GM18519 (cell line): ENCODE data around the gene PTPRN2.

ENCODE experiments used
- ATAC-seq: cut with Tn5 transposase; IDR thresholded peaks from one replicate; pipeline ENCODE4 v1.9.1; 2021; ENCODE audit warnings: mild to moderate bottlenecking, moderate library complexity; ENCODE audit not compliant: unreplicated experiment, low FRiP score

PTPRN2 gene

DNA sequence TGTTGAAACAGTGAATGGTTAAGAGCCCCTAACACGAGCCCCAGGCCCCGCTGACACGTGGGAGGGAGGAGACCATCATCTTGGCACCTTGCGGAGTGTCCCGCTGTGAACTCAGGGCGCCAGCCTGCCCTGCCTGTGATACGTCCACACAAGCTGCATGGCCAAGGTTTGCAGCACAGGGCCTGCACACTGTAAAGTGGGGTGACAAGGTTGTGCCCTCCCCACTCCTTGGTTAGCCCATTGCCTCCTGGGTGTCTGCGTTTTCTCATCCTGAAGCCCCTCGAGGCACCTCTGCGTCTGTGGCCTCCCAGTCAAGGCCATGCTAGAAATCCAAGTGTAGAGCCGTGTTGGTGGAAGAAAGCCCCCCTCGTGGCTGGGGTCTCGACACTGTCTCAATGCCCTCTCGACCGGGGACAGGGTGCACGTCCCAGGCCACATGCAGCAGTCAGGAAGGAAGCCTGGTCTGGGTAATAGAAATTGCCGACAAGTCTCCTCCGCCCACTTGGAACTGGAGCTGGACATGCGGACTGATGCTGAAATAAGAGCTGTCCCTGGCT is 1058.8 kb downstream of the PTPRN2 start:
- no peak for ATAC-seq

DNA sequence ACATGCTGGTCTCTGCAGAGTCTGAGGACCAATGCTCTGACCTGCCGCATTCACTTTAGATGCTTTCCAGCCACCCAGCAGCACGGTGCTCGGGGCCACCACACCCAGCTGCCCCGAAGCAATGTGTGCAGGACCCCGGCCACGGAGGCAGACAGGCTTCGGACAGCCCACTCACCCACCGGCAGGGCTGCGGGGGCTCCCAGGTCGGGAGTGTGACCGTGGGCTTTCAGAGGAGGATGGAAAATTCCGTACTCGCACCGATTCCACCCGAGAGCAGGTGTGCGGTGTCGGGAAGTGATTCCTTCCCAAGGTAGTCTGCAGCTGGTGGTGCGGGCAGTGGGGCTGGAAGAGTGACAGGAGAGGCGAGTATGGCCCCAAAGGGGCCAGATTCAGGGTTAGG is 1059.9 kb downstream of the PTPRN2 start:
- no peak for ATAC-seq

DNA sequence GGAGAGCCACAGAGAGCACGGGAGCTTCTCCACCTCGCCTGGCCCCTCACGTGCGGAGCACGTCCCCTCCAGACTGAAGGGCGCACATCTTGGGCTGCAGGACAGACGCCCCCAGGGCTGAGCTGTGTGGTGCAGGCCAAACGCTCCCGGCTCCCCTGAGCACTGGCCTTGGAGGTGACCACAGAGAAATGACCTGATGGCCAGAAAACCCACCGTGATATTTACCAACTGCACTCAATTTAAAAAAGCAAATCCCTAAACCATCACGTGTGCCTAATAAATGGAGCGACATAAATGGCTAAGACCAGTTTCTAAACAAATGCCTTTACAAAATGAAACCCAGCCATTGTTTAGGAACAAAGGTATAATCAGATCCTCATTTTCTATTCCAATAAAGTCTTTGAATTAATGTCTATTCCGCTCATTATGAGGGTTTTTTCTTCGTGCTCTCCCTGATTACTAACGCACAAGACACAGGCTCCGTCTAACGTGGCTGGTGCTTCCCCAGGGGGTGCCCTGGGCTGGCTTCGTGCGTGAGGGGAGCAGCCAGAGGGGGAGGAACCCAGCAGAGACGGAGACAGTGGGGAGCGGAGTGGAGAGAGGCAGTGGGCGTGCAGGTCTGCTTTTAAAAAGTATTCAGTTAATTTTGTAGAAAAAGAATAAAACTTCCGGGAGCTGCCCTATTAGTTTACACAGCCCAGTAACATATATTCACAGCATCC is 1060.5 kb downstream of the PTPRN2 start:
- no peak for ATAC-seq

DNA sequence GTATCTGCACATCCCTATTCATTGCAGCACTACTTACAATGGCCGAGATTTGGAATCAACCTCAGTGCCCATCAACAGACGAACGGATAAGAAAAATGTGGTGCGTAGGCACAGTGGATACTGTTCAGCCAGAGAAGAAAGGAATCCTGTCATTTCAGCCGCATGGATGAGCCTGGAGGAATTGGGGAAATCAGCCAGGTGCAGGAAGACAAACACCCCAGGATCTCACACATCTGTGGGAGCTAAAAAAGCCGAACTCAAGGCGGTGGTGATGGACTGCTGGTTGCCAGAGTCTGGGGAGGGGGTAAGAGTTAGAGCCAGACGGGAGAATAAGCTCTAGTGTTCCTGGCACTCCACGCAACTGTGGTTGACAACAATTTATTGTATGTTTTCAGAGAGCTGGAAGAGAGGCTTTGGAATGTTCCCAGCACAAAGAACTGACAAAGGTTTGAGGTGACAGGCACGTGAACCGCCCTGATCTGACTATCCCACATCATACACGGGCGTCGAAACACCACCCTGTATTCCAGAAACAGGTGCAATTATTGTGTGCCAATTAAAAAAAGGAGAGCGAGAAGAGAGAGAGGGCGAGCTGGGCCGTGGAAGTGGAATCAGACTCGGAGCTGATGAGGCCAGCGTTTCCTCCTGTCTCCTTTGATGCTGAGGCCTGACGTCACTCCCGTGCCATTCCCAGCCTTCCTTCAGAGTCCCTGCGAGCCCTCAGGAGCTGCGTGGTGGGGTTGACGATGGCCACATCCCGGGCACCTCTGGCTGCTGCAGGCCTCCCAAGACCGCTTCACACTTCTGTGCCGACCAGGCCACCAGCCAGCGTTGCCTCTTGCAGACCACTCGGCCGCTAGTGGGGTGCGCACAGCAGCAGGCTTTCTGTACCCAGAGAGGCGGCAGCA is 1061.4 kb downstream of the PTPRN2 start:
- no peak for ATAC-seq

DNA sequence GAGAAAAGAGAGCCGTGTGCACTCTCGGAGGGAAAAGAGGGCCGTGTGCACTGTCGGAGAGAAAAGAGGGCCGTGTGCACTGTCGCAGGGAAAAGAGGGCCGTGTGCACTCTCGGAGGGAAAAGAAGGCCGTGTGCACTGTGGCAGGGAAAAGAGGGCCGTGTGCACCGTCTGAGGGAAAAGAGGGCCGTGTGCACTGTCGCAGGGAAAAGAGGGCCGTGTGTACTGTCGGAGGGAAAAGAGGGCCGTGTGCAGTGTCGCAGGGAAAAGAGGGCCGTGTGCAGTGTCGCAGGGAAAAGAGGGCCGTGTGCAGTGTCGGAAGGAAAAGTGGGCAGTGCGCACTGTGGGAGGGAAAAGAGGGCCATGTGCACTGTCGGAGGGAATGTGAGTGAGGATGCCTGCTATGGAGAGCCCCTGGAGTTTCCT is 1062.1 kb downstream of the PTPRN2 start:
- ATAC-seq: no peak

DNA sequence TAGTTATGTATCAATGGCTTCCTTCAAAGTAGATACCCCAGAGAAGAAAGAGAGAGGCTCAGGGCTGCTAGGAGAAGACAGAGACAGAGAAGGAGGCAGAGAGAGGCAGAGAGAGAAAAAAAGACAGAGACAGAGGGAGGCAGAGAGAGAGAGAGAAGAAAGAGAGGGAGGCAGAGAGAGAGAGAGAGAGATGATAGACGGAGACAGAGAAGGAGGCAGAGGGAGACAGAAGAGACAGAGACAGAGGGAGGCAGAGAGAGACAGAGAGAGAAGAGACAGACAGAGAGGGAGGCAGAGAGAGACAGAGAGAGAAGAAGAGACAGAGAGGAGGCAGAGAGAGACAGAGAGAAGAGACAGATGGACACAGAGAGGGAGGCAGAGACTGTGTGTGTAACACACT is 1062.9 kb downstream of the PTPRN2 start:
- ATAC-seq: no peak

DNA sequence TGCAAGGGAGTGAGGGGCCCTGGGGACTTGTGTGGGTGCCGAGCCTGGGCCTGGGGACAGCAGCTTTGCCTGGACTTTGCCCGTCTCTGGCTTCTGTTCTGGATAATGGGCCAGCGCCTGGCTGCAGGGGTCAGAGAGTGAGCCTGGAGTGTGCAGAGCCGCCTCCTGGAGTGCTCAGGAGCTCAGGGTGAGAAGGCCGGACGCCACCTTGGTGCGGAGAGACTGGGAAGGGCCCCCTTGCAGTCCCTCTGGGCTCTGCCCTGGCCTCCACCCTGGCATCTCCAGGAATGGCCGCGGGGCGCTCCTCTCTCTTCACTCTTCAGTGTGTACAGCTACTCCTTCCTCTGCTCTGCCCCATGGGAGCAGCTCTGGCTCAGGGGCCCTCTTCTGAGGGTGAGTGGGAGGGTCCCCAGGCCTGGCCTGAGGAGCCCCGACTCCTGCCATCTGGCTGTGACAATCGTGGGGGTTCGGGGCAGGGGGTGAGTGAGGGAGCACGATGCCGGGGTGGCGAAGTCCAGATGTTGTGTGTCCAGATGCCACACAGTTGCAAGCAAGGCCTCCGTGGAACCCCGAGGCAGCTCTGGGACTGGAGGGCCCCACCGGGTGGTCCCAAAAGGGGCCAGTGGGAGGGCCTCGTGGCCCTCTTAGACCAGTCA is 1063.7 kb downstream of the PTPRN2 start:
- ATAC-seq: no peak

DNA sequence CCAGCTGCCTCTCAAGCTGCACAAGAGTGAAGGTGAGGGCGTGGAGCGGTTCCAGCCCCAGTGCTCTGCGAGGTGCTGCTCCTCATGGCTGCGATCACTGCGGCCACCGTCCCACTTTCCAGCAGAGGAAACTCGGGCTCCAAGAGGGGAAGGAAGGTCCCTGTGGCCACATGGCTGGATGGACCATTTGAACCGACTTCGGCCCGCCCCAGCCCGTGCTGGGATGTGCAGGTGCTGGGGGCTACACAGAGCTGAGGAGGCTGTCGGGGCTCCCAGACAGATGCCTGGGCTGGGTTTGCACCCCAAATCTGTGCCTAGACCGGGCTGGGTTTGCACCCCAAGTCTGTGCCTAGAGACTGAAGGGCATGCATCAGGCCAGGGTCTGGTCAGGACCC is 1064.3 kb downstream of the PTPRN2 start:
- ATAC-seq: no peak

DNA sequence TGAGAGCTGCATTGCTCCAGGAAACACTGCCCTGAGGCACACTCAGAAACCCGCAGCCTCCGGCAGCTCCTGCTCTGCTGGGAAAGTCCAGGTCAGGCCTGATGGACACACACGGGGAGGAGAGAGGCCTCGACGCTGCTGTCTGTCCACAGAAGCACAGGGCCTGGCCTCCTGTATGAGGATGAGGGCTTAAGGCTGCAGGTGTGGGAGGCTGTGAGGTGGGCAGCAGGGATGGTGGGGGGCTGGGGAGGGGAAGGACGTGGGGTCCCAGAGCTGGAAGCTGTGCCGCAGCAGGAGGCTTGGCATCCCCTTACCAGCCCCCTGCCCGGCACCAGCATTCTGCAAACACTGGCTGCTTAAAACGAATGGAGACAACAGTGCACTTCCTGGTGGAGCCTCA is 1064.7 kb downstream of the PTPRN2 start:
- no peak for ATAC-seq

DNA sequence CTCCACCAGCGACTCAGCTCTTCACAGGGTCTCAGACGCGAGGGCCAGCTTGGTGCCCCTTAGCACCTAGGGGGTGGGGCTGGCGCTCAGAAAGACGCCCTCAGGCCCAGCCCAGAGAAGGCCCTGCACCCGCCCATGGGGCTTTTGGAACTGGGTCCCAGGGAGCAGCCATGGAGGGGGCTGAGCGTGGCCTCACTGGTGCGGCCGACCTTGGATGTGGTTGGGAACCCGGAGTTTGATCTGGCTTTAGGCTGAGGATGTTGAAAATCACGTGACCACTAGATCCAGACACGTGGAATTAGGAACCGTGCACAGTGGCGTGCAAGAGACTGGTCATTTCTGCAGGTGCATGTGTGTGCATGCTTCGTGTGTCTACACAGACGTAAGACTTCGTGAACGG is 1065.4 kb downstream of the PTPRN2 start:
- ATAC-seq: no peak

DNA sequence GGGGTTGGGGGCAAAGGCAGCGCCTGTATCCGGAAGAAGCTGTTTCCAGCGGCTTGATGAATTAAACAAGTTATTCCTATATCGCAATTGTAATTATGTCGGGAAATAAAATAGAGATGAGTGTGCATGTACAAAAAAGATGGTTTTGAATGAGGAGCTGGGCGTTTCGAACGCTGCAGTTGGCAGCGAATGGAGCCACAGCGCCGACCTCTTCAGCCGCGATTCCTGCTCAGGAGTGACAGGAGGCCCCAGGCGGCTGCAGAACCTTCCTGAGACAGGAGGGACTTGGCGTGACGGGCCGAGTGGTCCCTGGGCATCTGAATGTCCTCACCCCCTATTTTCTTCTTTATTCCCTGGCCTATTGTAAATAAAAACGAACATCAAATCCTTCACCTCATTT is 1065.9 kb downstream of the PTPRN2 start:
- ATAC-seq: no peak

DNA sequence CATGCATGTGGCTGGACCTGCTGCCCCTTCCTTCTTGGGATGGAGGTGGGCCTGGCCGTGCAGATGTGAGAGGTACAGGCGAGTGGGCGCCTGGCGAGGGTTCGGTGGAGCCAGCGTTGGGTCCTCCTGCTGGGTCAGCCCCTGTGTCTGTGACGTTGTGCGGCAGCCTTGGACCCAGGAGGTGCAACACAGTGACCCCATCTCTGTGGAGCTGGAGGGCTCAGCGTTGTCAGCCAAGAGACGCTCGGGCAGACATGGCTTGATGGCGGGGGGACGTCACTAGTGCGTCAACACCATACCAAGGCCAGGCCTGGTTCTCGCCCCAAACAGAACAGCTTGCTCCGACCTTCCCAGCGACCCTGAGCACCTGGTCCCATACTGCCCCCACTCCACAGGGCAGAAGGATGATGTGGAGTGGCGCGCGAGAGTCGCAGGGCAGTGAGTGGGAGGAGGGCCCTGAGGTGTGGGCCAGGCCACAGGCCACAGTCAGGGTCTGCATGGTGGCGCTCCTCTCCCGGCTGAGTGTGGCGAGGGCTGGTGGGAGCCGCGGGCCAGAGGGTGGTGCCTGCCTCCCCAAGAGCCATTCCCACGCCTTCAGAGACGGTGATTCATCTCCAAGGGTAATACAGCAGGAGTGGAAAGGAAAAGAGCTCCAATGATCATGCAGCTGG is 1066.4 kb downstream of the PTPRN2 start:
- no peak for ATAC-seq

DNA sequence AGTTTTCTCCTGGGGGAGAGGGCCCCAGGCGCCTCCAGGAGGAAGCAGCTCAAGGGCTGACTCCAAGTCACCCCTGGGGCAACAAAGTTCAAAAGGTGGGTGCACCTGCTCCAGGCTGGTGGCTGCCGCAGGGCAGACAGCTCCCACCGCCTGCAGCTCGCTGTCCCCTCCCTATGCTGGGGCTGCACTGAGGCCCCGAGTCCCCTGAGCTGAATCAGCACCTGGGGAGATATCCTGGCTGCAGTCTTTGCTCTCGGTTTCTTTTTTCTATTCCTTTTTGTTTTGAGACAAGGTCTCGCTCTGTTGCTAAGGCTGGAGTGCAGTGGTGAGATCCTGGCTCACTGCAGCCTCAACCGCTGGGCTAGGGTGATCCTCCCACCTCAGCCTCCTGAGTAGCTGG is 1067.4 kb downstream of the PTPRN2 start:
- peak; percentile 89 for ATAC-seq

DNA sequence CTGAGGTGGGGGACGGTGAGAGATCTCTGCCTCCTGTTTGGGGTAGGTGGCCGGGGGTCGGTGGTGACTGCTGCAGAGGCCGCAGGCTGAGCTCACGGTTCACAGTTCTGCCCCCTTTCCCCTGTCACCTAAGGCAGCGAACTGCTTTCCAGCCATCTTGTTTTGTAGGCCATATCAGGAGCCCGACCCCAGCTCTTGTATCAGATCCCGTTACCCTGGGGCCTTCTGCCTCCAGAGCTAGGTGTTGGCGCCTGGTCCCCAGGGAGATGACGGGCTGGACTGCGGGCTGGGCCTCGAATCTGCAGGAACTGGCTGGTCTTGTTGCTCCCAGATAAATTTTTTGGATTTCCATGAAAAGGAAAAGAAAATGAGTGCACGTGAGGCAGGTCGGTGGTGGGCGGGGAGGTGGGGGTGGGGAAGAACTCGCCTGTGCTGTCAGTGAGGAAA is 1067.8 kb downstream of the PTPRN2 start:
- ATAC-seq: no peak

DNA sequence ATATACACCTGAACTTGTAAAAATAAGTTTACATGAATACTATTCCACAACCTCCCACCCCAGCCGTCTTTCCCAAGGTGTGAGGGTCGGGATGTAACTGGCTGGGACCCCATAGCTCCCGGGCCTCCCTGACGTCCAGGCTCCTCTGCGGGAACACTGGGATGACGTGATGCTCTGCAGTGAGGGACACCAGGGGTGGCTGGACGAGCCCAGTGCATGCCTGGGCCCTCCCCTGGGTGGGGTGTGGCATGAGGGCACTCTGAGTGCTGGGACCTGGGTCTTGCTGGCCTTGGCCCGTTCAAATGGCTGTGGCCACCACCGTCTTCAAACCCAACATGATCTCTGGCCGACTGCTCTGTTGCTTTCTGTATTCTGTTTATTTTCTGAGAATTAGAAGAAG is 1068.4 kb downstream of the PTPRN2 start:
- ATAC-seq: no peak

DNA sequence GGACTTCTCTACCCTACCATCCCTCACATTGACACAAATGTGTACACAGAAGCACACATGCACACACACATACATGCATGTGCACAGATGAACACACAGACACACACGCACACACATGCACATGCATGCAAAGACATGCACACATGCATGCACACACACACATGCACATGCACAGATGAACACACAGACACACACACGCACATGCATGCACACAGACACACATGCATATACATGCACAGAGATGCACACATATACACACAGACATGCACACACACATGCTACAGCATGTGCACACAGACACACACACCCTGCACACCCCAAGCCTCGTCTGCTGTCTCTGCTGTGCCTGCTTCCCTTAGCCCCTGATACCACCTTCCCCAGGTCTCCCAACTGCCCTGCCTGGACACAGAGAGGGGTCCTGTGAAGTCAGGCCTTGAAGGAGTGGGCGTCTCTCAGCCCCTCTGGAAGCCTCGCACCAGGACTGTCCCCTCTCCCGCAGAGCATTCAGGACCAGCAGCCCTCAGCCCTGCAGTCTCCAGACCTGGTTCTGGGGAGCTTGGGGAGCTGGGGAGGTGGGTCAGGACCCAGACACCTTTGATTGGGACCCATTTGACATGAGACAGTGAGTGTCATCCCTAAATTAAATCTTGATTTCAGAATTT is 1069.0 kb downstream of the PTPRN2 start:
- ATAC-seq: no peak

DNA sequence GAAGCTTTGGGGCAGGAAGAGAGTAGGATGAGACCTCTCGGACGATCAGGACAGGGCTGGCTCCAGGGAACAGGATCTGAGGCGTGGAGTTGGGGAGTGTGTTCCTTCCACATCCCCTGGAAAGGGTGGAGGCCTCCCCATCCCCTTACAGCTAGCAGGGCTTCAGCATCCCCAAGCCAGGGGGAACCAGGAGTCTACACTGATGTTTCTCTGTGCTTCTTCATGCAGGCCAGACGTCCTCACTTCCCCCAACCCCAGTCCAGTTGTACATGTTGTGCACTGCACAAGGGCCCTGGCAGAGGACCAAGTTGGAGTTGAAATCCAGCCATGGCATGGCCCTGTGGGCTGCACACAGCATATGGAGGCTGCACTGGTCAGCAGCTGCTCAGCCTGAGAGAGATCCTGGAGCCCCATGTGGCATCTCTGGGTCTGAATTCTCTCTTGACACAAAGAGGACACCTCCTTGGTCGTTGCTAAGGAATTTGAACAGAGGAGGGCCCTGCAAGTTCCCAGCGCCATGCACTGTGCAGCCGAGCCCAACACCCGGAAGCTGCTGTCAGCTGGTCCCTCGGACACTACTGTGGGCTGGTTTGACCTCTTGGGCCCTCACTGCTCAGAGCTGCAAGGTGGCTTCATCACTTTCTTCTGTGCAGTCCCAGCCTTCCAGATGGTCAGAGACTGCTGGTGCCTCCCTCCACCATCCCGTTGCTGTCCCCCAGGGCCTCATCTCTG is 1069.7 kb downstream of the PTPRN2 start:
- ATAC-seq: no peak

DNA sequence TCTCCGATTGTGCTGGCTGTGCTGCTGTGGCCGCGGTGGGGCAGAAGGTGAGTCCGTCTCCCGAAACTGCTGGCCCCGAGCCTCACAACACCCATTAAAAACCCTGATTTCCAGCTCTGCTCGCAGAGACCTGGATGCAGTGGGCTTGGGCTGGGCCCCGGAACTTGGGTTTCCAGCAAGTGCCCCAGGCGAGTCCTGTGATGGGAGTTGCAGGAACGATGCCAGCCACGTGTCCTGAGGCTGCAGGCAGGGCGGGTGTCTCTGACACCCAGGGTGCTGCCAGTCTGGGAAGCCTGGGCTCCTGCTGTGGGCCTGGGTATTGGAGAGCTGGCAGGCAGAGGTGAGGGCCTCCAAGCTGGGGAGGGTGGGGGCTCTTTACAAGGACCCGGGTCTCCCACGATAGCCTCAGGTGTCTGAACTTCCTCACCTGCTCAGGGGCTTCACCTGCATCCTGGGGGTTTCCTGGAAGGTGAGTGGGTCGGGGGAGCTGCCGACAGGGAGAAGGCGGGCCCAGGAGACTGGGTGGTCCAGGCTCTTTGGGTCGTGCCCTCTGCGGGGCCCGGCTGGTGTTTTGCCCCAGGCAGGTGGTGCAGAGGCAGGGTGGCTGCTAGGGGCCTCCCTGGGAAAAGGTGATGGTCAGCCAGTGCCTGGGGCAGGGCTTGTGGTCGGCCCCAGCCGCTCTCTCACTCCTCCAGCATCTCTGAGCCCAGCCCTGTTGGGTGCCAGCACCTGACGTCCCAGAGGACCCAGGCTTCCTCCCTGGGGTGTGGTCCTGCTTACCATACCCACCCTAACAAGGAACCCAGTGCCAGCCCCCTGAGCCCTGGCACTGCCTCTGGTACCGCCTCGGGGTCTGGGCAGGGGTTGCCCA is 1070.5 kb downstream of the PTPRN2 start:
- ATAC-seq: no peak
